Measurements from ENCODE around the gene GRID2. TPM values are rescaled to one million over a fixed set of nuclear protein-coding genes. Genes with fewer than 3 reads are reported as not detected.

The GRID2 gene
- total RNA-seq, 4 donors from 2014 or later, result 0.63 TPM; not detected in 3

- WGBS, 2 donors, result 88 to 92% methylated on average over 1 of the region's 1 CpG
- Histone ChIP-seq H3K27ac (no peak overlapping the region), H3K9me3 (no peaks in the 10 kb centered on the region), H3K36me3 (no peaks in the 10 kb centered on the region), H3K4me3 (no peak overlapping the region), H3K4me1 (no peaks in the 10 kb centered on the region), H3K27me3 (no peaks in the 10 kb centered on the region)
- DNase-seq (ENCODE audit: low spot score in 2 of 2), result no peak
- TF ChIP-seq POLR2A (IDR thresholded peaks at IDR 0.05), result no peak
- no peak for TF ChIP-seq CTCF (IDR thresholded peaks at IDR 0.05)
- no peak for TF ChIP-seq EP300 (IDR thresholded peaks at IDR 0.05)
Measured at GRCh38 chr4:93066749-93067148, 763.0 kb downstream of the GRID2 start.

GRCh38 chr4:93072292-93072691 lies 768.5 kb downstream of the GRID2 start:
- H3K4me1 ChIP-seq, result no peaks in the 10 kb centered on the region
- no peaks in the 10 kb centered on the region for H3K9me3 ChIP-seq
- DNase-seq (ENCODE audit: low spot score in 2 of 2), result no peak
- no peak overlapping the region for H3K4me3 ChIP-seq
- H3K27me3 ChIP-seq, result no peaks in the 10 kb centered on the region
- no peaks in the 10 kb centered on the region for H3K36me3 ChIP-seq
- TF ChIP-seq EP300 (IDR thresholded peaks at IDR 0.05), result no peak
- H3K27ac ChIP-seq, result no peak overlapping the region

GRCh38 chr4:93080316-93080715 lies 776.5 kb downstream of the GRID2 start:
- TF ChIP-seq CTCF (IDR thresholded peaks at IDR 0.05) (no peak), EP300 (IDR thresholded peaks at IDR 0.05) (no peak), POLR2A (IDR thresholded peaks at IDR 0.05) (no peak)
- H3K27ac ChIP-seq, result no peak overlapping the region
- H3K4me3 ChIP-seq, result no peak overlapping the region
- WGBS, 2 donors, result 83 to 87% methylated on average over 2 of the region's 2 CpGs
- no peaks in the 10 kb centered on the region for H3K9me3 ChIP-seq
- H3K36me3 ChIP-seq, result no peaks in the 10 kb centered on the region
- no peaks in the 10 kb centered on the region for H3K27me3 ChIP-seq
- no peak for DNase-seq (ENCODE audit: low spot score in 2 of 2)
- H3K4me1 ChIP-seq, result no peaks in the 10 kb centered on the region

DNA sequence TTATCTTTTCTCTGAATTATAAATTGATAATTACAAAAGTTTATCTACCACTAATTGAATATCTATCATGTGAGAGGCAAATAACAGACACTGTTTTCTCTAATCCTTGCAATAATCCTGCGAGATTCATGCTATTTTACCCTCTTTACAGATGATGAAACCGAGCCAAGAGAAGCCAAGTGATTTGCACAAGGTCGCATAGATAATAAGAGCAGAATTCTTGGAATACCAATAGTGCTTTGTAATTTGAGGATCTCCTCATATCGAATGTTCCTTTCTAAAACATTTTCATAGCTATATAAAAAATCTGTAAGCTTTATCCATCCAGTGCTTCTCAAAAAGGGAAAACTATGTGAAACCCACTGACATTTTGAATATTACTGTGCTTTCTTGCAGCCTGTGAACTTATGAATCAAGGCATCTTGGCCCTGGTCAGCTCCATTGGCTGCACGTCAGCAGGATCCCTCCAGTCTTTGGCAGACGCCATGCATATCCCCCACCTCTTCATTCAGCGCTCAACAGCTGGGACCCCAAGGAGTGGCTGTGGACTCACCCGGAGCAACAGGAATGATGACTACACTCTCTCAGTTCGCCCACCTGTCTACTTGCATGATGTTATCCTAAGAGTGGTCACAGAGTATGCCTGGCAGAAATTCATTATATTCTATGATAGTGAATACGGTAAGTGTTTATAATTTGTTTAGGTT lies 781.0 kb downstream of the GRID2 start:
- WGBS, 2 donors, result 57% methylated on average over 10 of the region's 10 CpGs
- no peaks in the 10 kb centered on the region for H3K27me3 ChIP-seq
- no peaks in the 10 kb centered on the region for H3K4me1 ChIP-seq
- TF ChIP-seq CTCF (IDR thresholded peaks at IDR 0.05), result no peak
- TF ChIP-seq POLR2A (IDR thresholded peaks at IDR 0.05), result no peak
- TF ChIP-seq EP300 (IDR thresholded peaks at IDR 0.05), result no peak
- no peak overlapping the region for H3K27ac ChIP-seq
- H3K9me3 ChIP-seq, result no peaks in the 10 kb centered on the region
- no peaks in the 10 kb centered on the region for H3K36me3 ChIP-seq
- DNase-seq (ENCODE audit: low spot score in 2 of 2), result no peak
- no peak overlapping the region for H3K4me3 ChIP-seq

- Histone ChIP-seq H3K27ac (no peak overlapping the region), H3K4me3 (no peak overlapping the region), H3K27me3 (no peaks in the 10 kb centered on the region), H3K36me3 (no peaks in the 10 kb centered on the region), H3K4me1 (no peaks in the 10 kb centered on the region), H3K9me3 (no peaks in the 10 kb centered on the region)
- no peak for DNase-seq (ENCODE audit: low spot score in 2 of 2)
- TF ChIP-seq CTCF (IDR thresholded peaks at IDR 0.05) (no peak), EP300 (IDR thresholded peaks at IDR 0.05) (no peak), POLR2A (IDR thresholded peaks at IDR 0.05) (no peak)
- 36 to 44% methylated on average over 4 of the region's 4 CpGs for WGBS, 2 donors
Measured at GRCh38 chr4:93086356-93086755, 782.6 kb downstream of the GRID2 start.

GRCh38 chr4:93092765-93093164 lies 789.0 kb downstream of the GRID2 start:
- no peak overlapping the region for H3K27ac ChIP-seq
- WGBS, 2 donors, result 83 to 89% methylated on average over 2 of the region's 2 CpGs
- no peaks in the 10 kb centered on the region for H3K4me1 ChIP-seq
- no peak for DNase-seq (ENCODE audit: low spot score in 2 of 2)
- no peak overlapping the region for H3K4me3 ChIP-seq
- H3K27me3 ChIP-seq, result no peaks in the 10 kb centered on the region
- TF ChIP-seq CTCF (IDR thresholded peaks at IDR 0.05), result no peak
- no peak for TF ChIP-seq EP300 (IDR thresholded peaks at IDR 0.05)
- no peak for TF ChIP-seq POLR2A (IDR thresholded peaks at IDR 0.05)
- no peaks in the 10 kb centered on the region for H3K9me3 ChIP-seq
- no peaks in the 10 kb centered on the region for H3K36me3 ChIP-seq

Measured in tibial nerve (tissue), 4 donors.